Measurements from ENCODE around the gene SLU7. TPM values are rescaled to one million over a fixed set of nuclear protein-coding genes. Genes with fewer than 3 reads are reported as not detected.

The SLU7 gene
- total RNA-seq, 1 experiment from 2014 or later: 33.3 TPM

- CTCF ChIA-PET: interaction anchor here (0.6 kb wide), 1 partner anchor 14 kb away, joined by 3 read pairs; no protein-coding TSS in a partner anchor
- Histone ChIP-seq H3K9me3 (ENCODE audit: low read length) (no peaks in the 10 kb centered on the region), H3K4me1 (ENCODE audit: insufficient read depth, low read length) (no peaks in the 10 kb centered on the region), H3K9me2 (replicated peaks; ENCODE audit: low read length) (no peaks in the 10 kb centered on the region), H3K27ac (ENCODE audit: low read length) (no peak overlapping the region), H3F3A (ENCODE audit: low read length, unreplicated experiment) (no peaks in the 10 kb centered on the region), H3K27me3 (ENCODE audit: low read length) (no peaks in the 10 kb centered on the region), H3K36me3 (ENCODE audit: low read depth, low read length) (no peaks in the 10 kb centered on the region), H4K20me1 (ENCODE audit: low read length) (no peaks in the 10 kb centered on the region), H3K9ac (ENCODE audit: low read length) (no peak overlapping the region), H3K4me2 (ENCODE audit: low read length) (no peak overlapping the region), H3K4me3 (ENCODE audit: low read length) (no peak overlapping the region), H3K79me2 (ENCODE audit: low read length) (no peaks in the 10 kb centered on the region), H2AFZ (ENCODE audit: low read length) (no peak overlapping the region)
- peak; percentile 31; the same call in 1 of the 2 replicates for ATAC-seq
- no peak for TF ChIP-seq CTCF (conservative IDR thresholded peaks at IDR 0.05; ENCODE audit: low read depth, low read length)
- no peak for TF ChIP-seq EZH2 (IDR thresholded peaks at IDR 0.05; ENCODE audit: low read length, unreplicated experiment)
- no peak for TF ChIP-seq EZH2phosphoT487 (IDR thresholded peaks at IDR 0.05; ENCODE audit: borderline replicate concordance, low read length)
- no peak for DNase-seq
- BruUV-seq (replicated peaks): no TSS peak
- POLR2A ChIA-PET (ENCODE audit: unreplicated experiment): no interaction called here
- intact Hi-C loops (cut with micrococcal nuclease): no loop called here
Measured at GRCh38 chr5:160359816-160360215, 59.1 kb downstream of the SLU7 start.

GRCh38 chr5:160359242-160359641 lies 59.6 kb downstream of the SLU7 start:
- Histone ChIP-seq H3K36me3 (ENCODE audit: low read depth, low read length) (no peaks in the 10 kb centered on the region), H3K27me3 (ENCODE audit: low read length) (no peaks in the 10 kb centered on the region), H3K4me1 (ENCODE audit: insufficient read depth, low read length) (no peaks in the 10 kb centered on the region), H3K4me2 (ENCODE audit: low read length) (no peak overlapping the region), H4K20me1 (ENCODE audit: low read length) (no peaks in the 10 kb centered on the region), H3K9me2 (replicated peaks; ENCODE audit: low read length) (no peaks in the 10 kb centered on the region), H3K9ac (ENCODE audit: low read length) (no peak overlapping the region), H3K27ac (ENCODE audit: low read length) (no peak overlapping the region), H3F3A (ENCODE audit: low read length, unreplicated experiment) (no peaks in the 10 kb centered on the region), H2AFZ (ENCODE audit: low read length) (no peak overlapping the region), H3K79me2 (ENCODE audit: low read length) (no peaks in the 10 kb centered on the region), H3K4me3 (ENCODE audit: low read length) (no peak overlapping the region), H3K9me3 (ENCODE audit: low read length) (no peaks in the 10 kb centered on the region)
- TF ChIP-seq EZH2 (IDR thresholded peaks at IDR 0.05; ENCODE audit: low read length, unreplicated experiment): no peak
- no peak for TF ChIP-seq EZH2phosphoT487 (IDR thresholded peaks at IDR 0.05; ENCODE audit: borderline replicate concordance, low read length)
- TF ChIP-seq CTCF (conservative IDR thresholded peaks at IDR 0.05; ENCODE audit: low read depth, low read length): no peak
- ChIA-PET POLR2A (ENCODE audit: unreplicated experiment) (no interaction called here), CTCF (no interaction called here)
- BruUV-seq (replicated peaks): no TSS peak
- DNase-seq (no peak), ATAC-seq (no peak)
- intact Hi-C loops (cut with micrococcal nuclease): no loop called here

- H3K79me2 ChIP-seq (ENCODE audit: low read length): no peaks in the 10 kb centered on the region
- no peak for ATAC-seq
- CTCF ChIA-PET: no interaction called here
Measured at GRCh38 chr5:160357861-160358411, 60.9 kb downstream of the SLU7 start.

More at GRCh38 chr5:160357861-160358411, 60.9 kb downstream of the SLU7 start:
- no peaks in the 10 kb centered on the region for H3K36me3 ChIP-seq (ENCODE audit: low read depth, low read length)
- H3K9me2 ChIP-seq (replicated peaks; ENCODE audit: low read length): no peaks in the 10 kb centered on the region
- no peak overlapping the region for H3K4me3 ChIP-seq (ENCODE audit: low read length)
- DNase-seq: no peak
- no peaks in the 10 kb centered on the region for H3K4me1 ChIP-seq (ENCODE audit: insufficient read depth, low read length)
- no peaks in the 10 kb centered on the region for H3K27me3 ChIP-seq (ENCODE audit: low read length)
- intact Hi-C loops (cut with micrococcal nuclease): no loop called here
- no peaks in the 10 kb centered on the region for H3K9me3 ChIP-seq (ENCODE audit: low read length)
- H2AFZ ChIP-seq (ENCODE audit: low read length): no peak overlapping the region
- no peak overlapping the region for H3K4me2 ChIP-seq (ENCODE audit: low read length)
- H4K20me1 ChIP-seq (ENCODE audit: low read length): no peaks in the 10 kb centered on the region
- no peaks in the 10 kb centered on the region for H3F3A ChIP-seq (ENCODE audit: low read length, unreplicated experiment)
- POLR2A ChIA-PET (ENCODE audit: unreplicated experiment): no interaction called here
- TF ChIP-seq EZH2phosphoT487 (IDR thresholded peaks at IDR 0.05; ENCODE audit: borderline replicate concordance, low read length): no peak
- TF ChIP-seq EZH2 (IDR thresholded peaks at IDR 0.05; ENCODE audit: low read length, unreplicated experiment): no peak
- no peak for TF ChIP-seq CTCF (conservative IDR thresholded peaks at IDR 0.05; ENCODE audit: low read depth, low read length)
- BruUV-seq (replicated peaks): no TSS peak
- no peak overlapping the region for H3K9ac ChIP-seq (ENCODE audit: low read length)
- no peak overlapping the region for H3K27ac ChIP-seq (ENCODE audit: low read length)

Measured in PC-3 (cell line).